Astrocyte of the cerebellum (primary cell): ENCODE measurements around the gene MYH11.

ENCODE experiments used
- DNase-seq: peaks from one replicate; pipeline ENCODE4 v3.0.0-alpha.2; 2011; ENCODE audit warnings: low read depth
- H3K4me3 ChIP-seq: 2 replicates; pipeline ENCODE4 v1.5.1; 2011; ENCODE audit warnings: mild to moderate bottlenecking, low read depth, low read length, moderate library complexity
- in situ Hi-C: cut with HindIII; loops from 2 replicates; pipeline ENCODE4 v1.10.0; 2017; ENCODE audit warnings: low sequenced_read_pairs
- TF ChIP-seq, protein P1 (sequence below): IDR thresholded peaks from 2 replicates; pipeline ENCODE4 v1.5.1; 2012; ENCODE audit warnings: low read length, low read depth, moderate library complexity, mild to moderate bottlenecking; ENCODE audit errors: missing control alignments

Gene MYH11

DNA sequence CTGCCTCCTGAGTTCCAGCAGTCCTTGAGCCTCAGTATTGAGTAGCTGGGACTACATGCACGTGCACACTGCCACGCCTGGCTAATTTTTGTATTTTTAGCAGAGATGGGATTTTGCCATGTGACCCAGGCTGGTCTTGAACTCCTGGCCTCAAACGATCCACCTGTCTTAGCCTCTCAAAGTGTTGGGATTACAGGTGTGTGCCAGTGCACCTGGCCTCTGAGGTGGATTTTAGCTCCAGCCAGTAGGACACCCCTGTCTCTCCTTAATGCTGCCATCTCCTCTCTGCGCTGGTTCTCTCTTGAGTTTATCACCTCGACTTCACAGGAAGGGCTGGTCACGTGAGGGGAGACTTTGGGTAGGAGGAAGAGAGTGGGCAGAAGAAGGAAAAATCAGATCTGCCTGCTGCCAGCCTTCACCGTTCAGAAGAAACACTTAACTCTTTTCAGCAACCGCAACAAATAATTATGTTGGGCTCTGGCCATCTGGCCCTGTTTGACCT lies 151.7 kb downstream of the MYH11 start:
- H3K4me3 ChIP-seq = no peak overlapping the region
- DNase-seq = no peak
- TF ChIP-seq, protein P1, sequence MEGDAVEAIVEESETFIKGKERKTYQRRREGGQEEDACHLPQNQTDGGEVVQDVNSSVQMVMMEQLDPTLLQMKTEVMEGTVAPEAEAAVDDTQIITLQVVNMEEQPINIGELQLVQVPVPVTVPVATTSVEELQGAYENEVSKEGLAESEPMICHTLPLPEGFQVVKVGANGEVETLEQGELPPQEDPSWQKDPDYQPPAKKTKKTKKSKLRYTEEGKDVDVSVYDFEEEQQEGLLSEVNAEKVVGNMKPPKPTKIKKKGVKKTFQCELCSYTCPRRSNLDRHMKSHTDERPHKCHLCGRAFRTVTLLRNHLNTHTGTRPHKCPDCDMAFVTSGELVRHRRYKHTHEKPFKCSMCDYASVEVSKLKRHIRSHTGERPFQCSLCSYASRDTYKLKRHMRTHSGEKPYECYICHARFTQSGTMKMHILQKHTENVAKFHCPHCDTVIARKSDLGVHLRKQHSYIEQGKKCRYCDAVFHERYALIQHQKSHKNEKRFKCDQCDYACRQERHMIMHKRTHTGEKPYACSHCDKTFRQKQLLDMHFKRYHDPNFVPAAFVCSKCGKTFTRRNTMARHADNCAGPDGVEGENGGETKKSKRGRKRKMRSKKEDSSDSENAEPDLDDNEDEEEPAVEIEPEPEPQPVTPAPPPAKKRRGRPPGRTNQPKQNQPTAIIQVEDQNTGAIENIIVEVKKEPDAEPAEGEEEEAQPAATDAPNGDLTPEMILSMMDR = no peak
- in situ Hi-C loops = no loop called here

DNA sequence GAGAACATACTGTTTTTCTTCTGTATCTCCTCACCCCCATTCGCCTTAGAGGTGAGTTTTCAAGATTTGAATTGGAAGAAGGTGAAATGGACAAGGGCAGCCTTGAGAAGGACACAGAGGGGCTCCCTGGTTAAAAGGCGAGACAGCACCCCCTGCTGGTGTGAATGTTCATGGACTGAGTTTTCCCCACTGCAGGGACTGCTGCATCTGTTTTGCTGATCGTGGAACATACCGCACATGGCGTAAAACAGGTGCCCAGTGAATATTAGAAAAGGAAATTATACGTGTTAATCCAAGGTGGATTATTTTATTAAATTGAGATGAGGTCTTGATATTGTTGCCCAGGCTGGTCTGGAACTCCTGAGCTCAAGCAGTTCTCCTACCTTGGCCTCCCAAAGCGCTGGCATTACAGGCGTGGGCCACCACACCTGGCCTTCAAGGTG lies 152.3 kb downstream of the MYH11 start:
- in situ Hi-C loops = no loop called here
- DNase-seq = peak; percentile 48
- TF ChIP-seq, protein P1 = peak; percentile 78
- no peak overlapping the region for H3K4me3 ChIP-seq

DNA sequence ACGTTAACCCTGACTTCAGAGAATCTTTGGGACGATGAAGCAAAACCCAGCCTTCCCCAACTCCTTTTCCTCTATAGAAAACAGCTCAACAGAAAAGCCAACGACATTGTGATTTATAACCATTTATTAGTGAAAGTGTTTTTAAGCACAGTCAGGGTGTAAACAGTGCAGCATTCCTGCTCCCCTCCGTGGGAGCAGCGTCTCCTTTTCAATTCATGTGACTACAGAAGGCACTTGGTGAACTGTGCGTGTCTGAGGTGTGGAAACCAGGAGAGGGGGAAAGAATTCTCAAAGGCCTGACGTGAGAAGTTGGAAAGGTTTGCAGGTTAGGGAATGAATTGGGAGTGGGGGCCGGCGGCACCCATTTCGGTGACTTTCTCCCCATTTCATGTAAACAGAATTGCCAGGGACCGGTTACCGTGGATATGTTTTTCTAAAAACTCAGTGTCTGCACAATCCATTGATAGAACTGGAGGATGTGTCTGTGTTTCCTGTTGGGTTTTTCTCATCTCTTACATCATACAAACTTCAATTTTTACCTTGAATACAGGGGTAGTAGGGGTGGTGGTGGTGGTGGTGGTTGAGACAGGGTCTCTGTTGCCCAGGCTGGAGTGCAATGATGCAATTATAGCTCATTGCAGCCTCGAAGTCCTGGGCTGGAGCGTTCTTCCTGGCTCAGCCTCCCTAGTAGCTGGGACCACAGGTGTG lies 153.6 kb downstream of the MYH11 start:
- no peak overlapping the region for H3K4me3 ChIP-seq
- DNase-seq = no peak
- in situ Hi-C loops = no loop called here
- TF ChIP-seq, protein P1 = no peak

DNA sequence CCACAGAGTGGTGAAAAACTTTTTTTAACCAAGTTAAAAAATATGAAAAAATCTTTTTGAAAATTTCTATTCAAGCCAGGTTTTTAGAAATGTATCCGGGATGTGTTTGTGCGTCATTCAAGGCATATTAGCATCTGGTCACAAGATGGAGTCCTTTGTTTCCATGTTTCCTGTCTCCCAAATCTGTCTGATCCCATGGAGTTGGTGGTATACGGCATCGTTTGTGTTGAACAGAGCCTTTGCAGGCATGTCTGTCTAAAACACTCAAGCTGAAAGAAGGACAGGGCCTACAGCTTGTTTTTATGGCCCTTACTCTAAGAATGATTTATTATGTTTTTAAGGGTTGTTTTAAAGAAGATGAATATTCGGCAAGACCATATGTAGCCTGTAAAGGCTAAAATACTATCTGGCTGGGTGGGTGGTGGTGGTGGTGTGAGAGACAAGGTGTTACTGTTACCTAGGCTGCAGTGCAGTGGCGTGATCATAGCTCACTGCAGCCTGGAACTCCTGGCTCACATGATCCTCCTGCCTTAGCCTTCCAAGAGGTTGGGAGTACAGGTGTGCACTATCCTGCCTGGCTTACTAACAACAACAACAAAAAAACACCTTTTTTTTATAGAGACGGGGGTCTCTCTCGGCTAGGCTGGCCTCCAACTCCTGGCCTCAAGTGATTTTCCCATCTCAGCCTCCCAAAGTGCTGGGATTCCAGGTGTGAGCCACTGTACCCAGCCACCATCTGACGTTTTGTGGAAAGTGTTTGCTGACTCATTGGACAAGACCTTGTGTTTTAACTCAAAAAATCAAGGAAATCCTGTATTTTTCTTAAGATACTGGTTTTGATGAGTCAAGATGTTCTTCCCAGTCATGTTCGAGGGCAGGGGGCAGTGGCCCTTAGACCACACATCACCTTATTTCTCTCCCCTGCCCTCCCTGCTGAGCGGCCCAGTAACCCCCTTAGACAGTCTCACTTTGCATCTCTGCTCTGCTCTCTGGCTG lies 154.6 kb downstream of the MYH11 start:
- TF ChIP-seq, protein P1 = no peak
- DNase-seq = no peak
- in situ Hi-C loops = no loop called here

DNA sequence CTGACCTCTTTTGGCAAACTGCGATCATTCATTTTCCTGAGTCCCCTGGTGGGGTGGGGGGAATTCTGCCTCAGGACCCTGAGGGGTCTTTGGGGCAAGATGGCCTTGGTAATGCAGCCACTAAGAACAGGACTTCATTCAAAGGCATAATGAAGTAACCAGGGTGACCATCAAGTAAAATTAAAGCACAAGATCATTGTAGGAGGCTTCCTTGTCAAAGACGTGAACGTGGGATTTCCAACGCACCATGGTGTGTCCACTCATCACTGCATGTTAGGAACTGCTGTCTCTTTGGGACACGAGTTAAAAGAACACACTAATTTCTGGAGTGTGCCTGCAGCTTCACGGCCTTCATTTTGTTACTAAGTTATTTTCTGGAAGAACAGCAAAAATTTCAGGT lies 155.5 kb downstream of the MYH11 start:
- TF ChIP-seq, protein P1 = no peak
- in situ Hi-C loops = no loop called here

More for the DNA sequence above, 154.6 kb downstream of the MYH11 start:
- H3K4me3 ChIP-seq = no peak overlapping the region

DNA sequence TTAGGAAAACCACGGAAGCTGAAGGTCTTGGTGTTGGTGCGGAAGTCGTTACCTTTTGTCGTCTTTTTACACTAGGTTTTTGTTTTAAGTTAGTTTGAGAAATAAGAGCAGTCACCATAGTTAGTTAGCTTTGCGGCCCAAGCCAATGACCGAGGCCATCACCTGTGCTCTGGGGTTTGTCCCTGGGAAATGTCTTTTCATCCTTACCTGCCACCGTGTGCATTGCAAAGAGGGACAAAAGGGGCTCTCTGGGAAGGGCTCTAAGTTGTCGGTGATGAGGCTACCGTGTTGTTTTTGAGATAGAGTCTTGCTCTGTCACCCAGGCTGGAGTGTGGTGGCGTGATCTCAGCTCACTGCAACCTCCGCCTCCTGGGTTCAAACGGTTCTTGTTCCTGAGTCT lies 157.0 kb downstream of the MYH11 start:
- in situ Hi-C loops = no loop called here
- TF ChIP-seq, protein P1 = no peak
- H3K4me3 ChIP-seq = no peak overlapping the region
- DNase-seq = no peak

More for the DNA sequence above, 155.5 kb downstream of the MYH11 start:
- H3K4me3 ChIP-seq = no peak overlapping the region
- DNase-seq = no peak
